Astrocyte (in vitro differentiated cells and primary cell): ENCODE data around the gene CPTP. TPM values are rescaled to one million over a fixed set of nuclear protein-coding genes. Genes with fewer than 3 reads are reported as not detected.

Source experiments
- DNase-seq: peaks from one replicate; pipeline ENCODE4 v3.0.0-alpha.2; 2010; ENCODE audit warnings: low read depth
- FAIRE-seq: peaks from 2 replicates; lab custom pipeline; 2011; peaks lifted over from hg19 to GRCh38; lab: Jason Lieb, UNC
- H2AFZ ChIP-seq: 2 replicates; pipeline ENCODE4 v1.6.0; 2012; ENCODE audit warnings: low read depth, low read length, inconsistent platforms
- H3K27ac ChIP-seq: 2 replicates; pipeline ENCODE4 v1.5.1; 2011; ENCODE audit warnings: low read depth, low read length, inconsistent platforms
- H3K27me3 ChIP-seq: 2 replicates; pipeline ENCODE4 v1.6.0; 2011; ENCODE audit warnings: low read length, inconsistent platforms; ENCODE audit not compliant: insufficient read depth
- H3K36me3 ChIP-seq: 2 replicates; pipeline ENCODE4 v1.5.1; 2011; ENCODE audit warnings: low read length, inconsistent platforms; ENCODE audit not compliant: insufficient read depth
- H3K4me1 ChIP-seq: 2 replicates; pipeline ENCODE4 v1.5.1; 2011; ENCODE audit warnings: low read length, inconsistent platforms; ENCODE audit not compliant: insufficient read depth
- H3K4me2 ChIP-seq: 2 replicates; pipeline ENCODE4 v1.6.0; 2012; ENCODE audit warnings: low read length, inconsistent platforms
- H3K4me3 ChIP-seq: 2 replicates; pipeline ENCODE4 v1.5.1; 2011; ENCODE audit warnings: low read depth, mild to moderate bottlenecking, low read length, inconsistent platforms; ENCODE audit not compliant: insufficient read depth
- H3K79me2 ChIP-seq: 2 replicates; pipeline ENCODE4 v1.6.0; 2012; ENCODE audit warnings: mild to moderate bottlenecking, low read length, inconsistent platforms; ENCODE audit not compliant: insufficient read depth
- H3K9ac ChIP-seq: 2 replicates; pipeline ENCODE4 v1.6.0; 2012; ENCODE audit warnings: mild to moderate bottlenecking, low read length, inconsistent platforms
- H3K9me3 ChIP-seq: 2 replicates; pipeline ENCODE4 v1.5.1; 2012; ENCODE audit warnings: low read depth, mild to moderate bottlenecking, low read length, inconsistent platforms; ENCODE audit not compliant: insufficient read depth
- H4K20me1 ChIP-seq: 2 replicates; pipeline ENCODE4 v1.6.0; 2012; ENCODE audit warnings: low read length, inconsistent platforms; ENCODE audit not compliant: insufficient read depth
- H3K27ac Mint-ChIP-seq: one replicate; pipeline ENCODE4 v1.8.0; 2021; ENCODE audit warnings: mild to moderate bottlenecking, mixed read lengths; ENCODE audit not compliant: unreplicated experiment
- H3K27me3 Mint-ChIP-seq: one replicate; pipeline ENCODE4 v1.8.0; 2021; ENCODE audit warnings: low read depth, mixed read lengths; ENCODE audit not compliant: unreplicated experiment
- H3K36me3 Mint-ChIP-seq: one replicate; pipeline ENCODE4 v1.8.0; 2021; ENCODE audit warnings: low read depth, mixed read lengths; ENCODE audit not compliant: unreplicated experiment
- H3K4me1 Mint-ChIP-seq: one replicate; pipeline ENCODE4 v1.8.0; 2021; ENCODE audit warnings: low read depth, mixed read lengths; ENCODE audit not compliant: unreplicated experiment
- H3K4me3 Mint-ChIP-seq: one replicate; pipeline ENCODE4 v1.8.0; 2021; ENCODE audit warnings: mild to moderate bottlenecking, moderate library complexity, mixed read lengths; ENCODE audit not compliant: unreplicated experiment
- H3K9me3 Mint-ChIP-seq: one replicate; pipeline ENCODE4 v1.8.0; 2021; ENCODE audit warnings: mild to moderate bottlenecking, mixed read lengths; ENCODE audit not compliant: unreplicated experiment
- EZH2 ChIP-seq: IDR thresholded peaks from 2 replicates; pipeline ENCODE4 v1.6.1; 2012; ENCODE audit warnings: mild to moderate bottlenecking, low read length, inconsistent platforms; ENCODE audit not compliant: insufficient read depth
- total RNA-seq: library from RNA; stranded (reverse); gene quantifications from 2 replicates; pipeline ENCODE4 v1.2.1, GENCODE V29; 2021
- TF ChIP-seq, protein P1 (sequence below): IDR thresholded peaks from 2 replicates; pipeline ENCODE4 v1.5.1; 2011; ENCODE audit warnings: low read depth, mild to moderate bottlenecking, inconsistent platforms, low read length, moderate library complexity; ENCODE audit not compliant: insufficient read depth

Gene CPTP
- total RNA-seq, 1 donor from 2014 or later, result 28.5 TPM

DNA sequence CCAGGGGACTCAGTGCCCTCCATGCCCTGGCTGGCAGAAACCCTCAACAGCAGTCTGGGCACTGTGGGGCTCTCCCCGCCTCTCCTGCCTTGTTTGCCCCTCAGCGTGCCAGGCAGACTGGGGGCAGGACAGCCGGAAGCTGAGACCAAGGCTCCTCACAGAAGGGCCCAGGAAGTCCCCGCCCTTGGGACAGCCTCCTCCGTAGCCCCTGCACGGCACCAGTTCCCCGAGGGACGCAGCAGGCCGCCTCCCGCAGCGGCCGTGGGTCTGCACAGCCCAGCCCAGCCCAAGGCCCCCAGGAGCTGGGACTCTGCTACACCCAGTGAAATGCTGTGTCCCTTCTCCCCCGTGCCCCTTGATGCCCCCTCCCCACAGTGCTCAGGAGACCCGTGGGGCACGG is 3.7 kb downstream of the CPTP start:
- FAIRE-seq, result no peak
- TF ChIP-seq, protein P1, sequence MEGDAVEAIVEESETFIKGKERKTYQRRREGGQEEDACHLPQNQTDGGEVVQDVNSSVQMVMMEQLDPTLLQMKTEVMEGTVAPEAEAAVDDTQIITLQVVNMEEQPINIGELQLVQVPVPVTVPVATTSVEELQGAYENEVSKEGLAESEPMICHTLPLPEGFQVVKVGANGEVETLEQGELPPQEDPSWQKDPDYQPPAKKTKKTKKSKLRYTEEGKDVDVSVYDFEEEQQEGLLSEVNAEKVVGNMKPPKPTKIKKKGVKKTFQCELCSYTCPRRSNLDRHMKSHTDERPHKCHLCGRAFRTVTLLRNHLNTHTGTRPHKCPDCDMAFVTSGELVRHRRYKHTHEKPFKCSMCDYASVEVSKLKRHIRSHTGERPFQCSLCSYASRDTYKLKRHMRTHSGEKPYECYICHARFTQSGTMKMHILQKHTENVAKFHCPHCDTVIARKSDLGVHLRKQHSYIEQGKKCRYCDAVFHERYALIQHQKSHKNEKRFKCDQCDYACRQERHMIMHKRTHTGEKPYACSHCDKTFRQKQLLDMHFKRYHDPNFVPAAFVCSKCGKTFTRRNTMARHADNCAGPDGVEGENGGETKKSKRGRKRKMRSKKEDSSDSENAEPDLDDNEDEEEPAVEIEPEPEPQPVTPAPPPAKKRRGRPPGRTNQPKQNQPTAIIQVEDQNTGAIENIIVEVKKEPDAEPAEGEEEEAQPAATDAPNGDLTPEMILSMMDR, result no peak

DNA sequence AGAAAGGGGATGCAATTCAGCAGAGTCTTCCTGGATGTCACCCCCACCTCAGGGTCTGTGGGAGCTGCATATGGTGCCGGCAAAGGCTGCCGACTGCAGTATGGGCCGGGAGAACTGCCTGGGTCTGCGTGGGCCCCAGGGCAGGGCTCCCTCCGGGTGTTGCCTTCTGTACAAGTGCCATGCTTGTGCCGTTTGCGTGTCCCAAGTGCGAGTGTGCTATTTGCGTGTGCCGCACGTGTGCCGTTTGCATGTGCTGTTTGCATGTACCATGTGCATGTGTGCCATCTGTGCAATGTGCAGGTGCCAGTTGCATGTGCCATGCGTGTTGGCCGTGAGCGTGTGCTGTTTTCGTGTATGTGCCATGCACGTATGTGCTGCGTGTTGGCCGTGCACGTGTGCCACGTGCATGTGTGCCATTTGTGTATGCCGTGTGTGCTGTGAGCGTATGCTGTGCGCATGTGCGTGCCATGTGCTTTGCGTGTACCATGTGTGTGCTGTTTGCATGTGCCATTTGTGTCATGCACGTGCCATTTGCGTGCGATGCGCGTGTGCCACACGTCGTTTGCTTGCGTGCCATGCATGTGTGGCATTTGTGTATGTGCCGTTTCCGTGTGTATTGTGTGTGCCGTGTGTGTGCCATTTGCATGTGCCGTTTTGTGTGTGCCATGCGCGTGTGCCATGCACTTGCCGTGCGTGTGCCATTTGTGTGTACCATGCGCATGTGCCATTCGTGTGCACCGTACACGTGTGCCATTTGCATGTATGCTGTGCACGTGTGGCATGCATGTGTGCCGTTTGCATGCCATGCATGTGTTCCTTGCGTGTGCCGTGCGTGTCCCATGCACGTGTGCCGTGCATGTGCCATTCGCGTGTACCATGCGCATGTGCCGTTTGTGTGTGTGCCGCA is 5.0 kb downstream of the CPTP start:
- no peaks in the 10 kb centered on the region for H3K9me3 Mint-ChIP-seq
- no peak overlapping the region for H3K4me3 ChIP-seq
- FAIRE-seq (no peak), DNase-seq (no peak)
- no peaks in the 10 kb centered on the region for H3K27me3 Mint-ChIP-seq
- H3K27me3 ChIP-seq, result no peaks in the 10 kb centered on the region
- H3K36me3 Mint-ChIP-seq, result no peaks in the 10 kb centered on the region
- H3K4me3 Mint-ChIP-seq, result no peak overlapping the region
- no peaks in the 10 kb centered on the region for H3K36me3 ChIP-seq
- no peak overlapping the region for H2AFZ ChIP-seq
- peaks cover 7% of the 10 kb centered on the region for H3K4me1 ChIP-seq
- no peak overlapping the region for H3K27ac ChIP-seq
- H3K79me2 ChIP-seq, result peaks cover 26% of the 10 kb centered on the region
- H4K20me1 ChIP-seq, result peaks cover 41% of the 10 kb centered on the region
- peak overlapping the region; percentile 66 for H3K27ac Mint-ChIP-seq
- no peaks in the 10 kb centered on the region for H3K9me3 ChIP-seq
- no peaks in the 10 kb centered on the region for H3K4me1 Mint-ChIP-seq
- H3K9ac ChIP-seq, result no peak overlapping the region
- no peak for TF ChIP-seq EZH2
- TF ChIP-seq, protein P1, result no peak
- no peak overlapping the region for H3K4me2 ChIP-seq

More for the DNA sequence above, 3.7 kb downstream of the CPTP start:
- no peak overlapping the region for H3K4me3 ChIP-seq
- H3K9ac ChIP-seq, result no peak overlapping the region
- H3K9me3 Mint-ChIP-seq, result no peaks in the 10 kb centered on the region
- peaks cover 39% of the 10 kb centered on the region for H4K20me1 ChIP-seq
- no peak overlapping the region for H3K27ac ChIP-seq
- no peak overlapping the region for H2AFZ ChIP-seq
- DNase-seq, result no peak
- peaks cover 4% of the 10 kb centered on the region for H3K4me1 Mint-ChIP-seq
- H3K27me3 Mint-ChIP-seq, result no peaks in the 10 kb centered on the region
- no peak overlapping the region for H3K4me3 Mint-ChIP-seq
- no peaks in the 10 kb centered on the region for H3K27me3 ChIP-seq
- no peak overlapping the region for H3K4me2 ChIP-seq
- no peaks in the 10 kb centered on the region for H3K36me3 ChIP-seq
- peaks cover 35% of the 10 kb centered on the region for H3K79me2 ChIP-seq
- no peaks in the 10 kb centered on the region for H3K9me3 ChIP-seq
- no peaks in the 10 kb centered on the region for H3K36me3 Mint-ChIP-seq
- H3K27ac Mint-ChIP-seq, result no peak overlapping the region
- peaks cover 11% of the 10 kb centered on the region for H3K4me1 ChIP-seq
